Stimulated activated CD8-positive, alpha-beta memory T cell treated with anti-CD3 and anti-CD28 coated beads, Interleukin-2, amount 100 ng/mL, for 48 hours (primary cell): ENCODE results near the gene PAIP2.
"Not testable (repeated sequence)": the region's sequence is repeated elsewhere in the genome, so short reads cannot be mapped to it uniquely, and the experiment has no call there.

Source experiments
- DNase-seq, 2 donors: peaks; one replicate each; pipeline ENCODE4 v3.0.0-alpha.2; 2020; ENCODE audit warnings: low read depth in 2 of 2

PAIP2 gene

GRCh38 chr5:139341689-139342422 is at the start of gene PAIP2:
Gene PAIP2 (plus strand): TSS chr5:139341854. CDS start chr5:139363785, 21,931 bp downstream.
- DNase-seq = peak; percentile 95 to 98

GRCh38 chr5:139293202-139293506 is 48.5 kb upstream of the PAIP2 start:
- no peak for DNase-seq

GRCh38 chr5:139293507-139294373 is 47.9 kb upstream of the PAIP2 start, which contains the start of gene MATR3:
Gene MATR3 (plus strand): TSS chr5:139293740. CDS start chr5:139307416, 13,676 bp downstream.
- DNase-seq = peak; percentile 90 to 91

GRCh38 chr5:139294374-139295165 is 47.1 kb upstream of the PAIP2 start:
- DNase-seq = peak; percentile 34 to 47

- DNase-seq = no peak
These were observed 46.2 kb upstream of the PAIP2 start for GRCh38 chr5:139295346-139296057.

- DNase-seq = no peak
These were observed 45.5 kb upstream of the PAIP2 start for GRCh38 chr5:139296198-139296597.

GRCh38 chr5:139296862-139297326 is 44.8 kb upstream of the PAIP2 start:
- DNase-seq = no peak

- DNase-seq = no peak
These were observed 44.1 kb upstream of the PAIP2 start for GRCh38 chr5:139297439-139298133.

GRCh38 chr5:139298242-139298641 is 43.4 kb upstream of the PAIP2 start:
- no peak for DNase-seq

- DNase-seq = no peak
These were observed 42.2 kb upstream of the PAIP2 start for GRCh38 chr5:139299486-139299885.

- DNase-seq = no peak
These were observed 39.7 kb upstream of the PAIP2 start for GRCh38 chr5:139301808-139302499.

GRCh38 chr5:139304391-139305324 is 37.0 kb upstream of the PAIP2 start:
- no peak for DNase-seq

- DNase-seq = no peak
These were observed 35.5 kb upstream of the PAIP2 start for GRCh38 chr5:139306197-139306596.

- DNase-seq = no peak
These were observed 34.9 kb upstream of the PAIP2 start for GRCh38 chr5:139306628-139307379.

- no peak for DNase-seq
These were observed 32.9 kb upstream of the PAIP2 start for GRCh38 chr5:139308797-139309196.

GRCh38 chr5:139310715-139311186 is 30.9 kb upstream of the PAIP2 start:
- DNase-seq = not testable (repeated sequence)

- no peak for DNase-seq
These were observed 29.6 kb upstream of the PAIP2 start for GRCh38 chr5:139312075-139312474.

GRCh38 chr5:139314276-139314675 is 27.4 kb upstream of the PAIP2 start:
- no peak for DNase-seq
